Neural cell (in vitro differentiated cells): ENCODE measurements around the gene ATG7.

ENCODE experiments used
- EP300 ChIP-seq: fragments of 450-650 bp; conservative IDR thresholded peaks from 2 replicates; pipeline ENCODE4 v1.6.1; 2014; ENCODE audit warnings: antibody characterized with exemption, mild to moderate bottlenecking, moderate library complexity; ENCODE audit not compliant: poor library complexity, severe bottlenecking
- POLR2AphosphoS5 ChIP-seq: IDR thresholded peaks from 2 replicates; pipeline ENCODE4 v1.6.1; 2012
- TF ChIP-seq, protein P1 (sequence below): fragments of 450-650 bp; IDR thresholded peaks from 2 replicates; pipeline ENCODE4 v1.5.1; 2014; ENCODE audit warnings: antibody characterized with exemption, mild to moderate bottlenecking, moderate library complexity; ENCODE audit not compliant: poor library complexity, severe bottlenecking

DNA sequence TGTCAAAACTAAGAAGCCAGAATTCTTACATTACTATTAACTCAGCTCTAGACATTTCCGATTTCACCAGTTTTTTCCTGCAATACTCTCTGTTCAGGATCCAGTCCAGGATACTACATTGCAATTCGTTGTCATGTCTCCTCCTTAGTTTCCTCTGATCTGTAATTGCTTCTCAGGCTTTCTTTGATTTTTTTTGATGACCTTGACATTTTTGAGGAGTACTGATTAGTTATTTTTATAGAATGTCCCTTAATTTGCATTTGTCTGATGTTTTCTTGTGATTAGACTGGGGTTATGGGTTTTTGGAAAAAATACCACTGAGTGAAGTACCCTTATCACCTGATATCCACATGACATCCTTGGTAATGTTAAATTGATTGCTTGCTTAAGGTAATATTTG, 57.6 kb downstream of the ATG7 start:
- TF ChIP-seq, protein P1, sequence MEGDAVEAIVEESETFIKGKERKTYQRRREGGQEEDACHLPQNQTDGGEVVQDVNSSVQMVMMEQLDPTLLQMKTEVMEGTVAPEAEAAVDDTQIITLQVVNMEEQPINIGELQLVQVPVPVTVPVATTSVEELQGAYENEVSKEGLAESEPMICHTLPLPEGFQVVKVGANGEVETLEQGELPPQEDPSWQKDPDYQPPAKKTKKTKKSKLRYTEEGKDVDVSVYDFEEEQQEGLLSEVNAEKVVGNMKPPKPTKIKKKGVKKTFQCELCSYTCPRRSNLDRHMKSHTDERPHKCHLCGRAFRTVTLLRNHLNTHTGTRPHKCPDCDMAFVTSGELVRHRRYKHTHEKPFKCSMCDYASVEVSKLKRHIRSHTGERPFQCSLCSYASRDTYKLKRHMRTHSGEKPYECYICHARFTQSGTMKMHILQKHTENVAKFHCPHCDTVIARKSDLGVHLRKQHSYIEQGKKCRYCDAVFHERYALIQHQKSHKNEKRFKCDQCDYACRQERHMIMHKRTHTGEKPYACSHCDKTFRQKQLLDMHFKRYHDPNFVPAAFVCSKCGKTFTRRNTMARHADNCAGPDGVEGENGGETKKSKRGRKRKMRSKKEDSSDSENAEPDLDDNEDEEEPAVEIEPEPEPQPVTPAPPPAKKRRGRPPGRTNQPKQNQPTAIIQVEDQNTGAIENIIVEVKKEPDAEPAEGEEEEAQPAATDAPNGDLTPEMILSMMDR, result no peak
- TF ChIP-seq EP300, result no peak
- no peak for TF ChIP-seq POLR2AphosphoS5
